ENCODE data around the gene BDKRB1.
A peak's percentile ranks its signal among the peaks of the same experiment; 100 is the strongest.

Gene BDKRB1

GRCh38 chr14:96255501-96256366, at the start of gene BDKRB1:
Gene BDKRB1 (plus strand): TSS chr14:96256210. CDS start chr14:96263683, 7,473 bp downstream.
- no peak for DNase-seq

- DNase-seq: no peak
These were observed 49.5 kb upstream of the BDKRB1 start for GRCh38 chr14:96206461-96206860.

GRCh38 chr14:96207686-96208085, 48.3 kb upstream of the BDKRB1 start:
- no peak for DNase-seq

- no peak for DNase-seq
These were observed 47.3 kb upstream of the BDKRB1 start for GRCh38 chr14:96208739-96209138.

GRCh38 chr14:96212140-96212539, 43.9 kb upstream of the BDKRB1 start:
- no peak for DNase-seq

GRCh38 chr14:96212896-96213295, 43.1 kb upstream of the BDKRB1 start:
- no peak for DNase-seq

GRCh38 chr14:96213871-96214465, 42.0 kb upstream of the BDKRB1 start:
- DNase-seq: no peak

- no peak for DNase-seq
These were observed 41.2 kb upstream of the BDKRB1 start for GRCh38 chr14:96214793-96215192.

GRCh38 chr14:96215452-96216244, 40.4 kb upstream of the BDKRB1 start:
- DNase-seq: no peak

- DNase-seq: no peak
These were observed 39.4 kb upstream of the BDKRB1 start for GRCh38 chr14:96216627-96217026.

GRCh38 chr14:96217376-96217913, 38.6 kb upstream of the BDKRB1 start:
- no peak for DNase-seq

- no peak for DNase-seq
These were observed 34.8 kb upstream of the BDKRB1 start for GRCh38 chr14:96221109-96221650.

GRCh38 chr14:96221841-96222240, 34.2 kb upstream of the BDKRB1 start:
- no peak for DNase-seq

GRCh38 chr14:96224480-96225096, 31.4 kb upstream of the BDKRB1 start:
- no peak for DNase-seq

- DNase-seq: no peak
These were observed 30.8 kb upstream of the BDKRB1 start for GRCh38 chr14:96225213-96225612.

- no peak for DNase-seq
These were observed 30.3 kb upstream of the BDKRB1 start for GRCh38 chr14:96225745-96226151.

- no peak for DNase-seq
These were observed 28.6 kb upstream of the BDKRB1 start for GRCh38 chr14:96227428-96227827.

- no peak for DNase-seq
These were observed 26.7 kb upstream of the BDKRB1 start for GRCh38 chr14:96229315-96229714.

- DNase-seq: no peak
These were observed 25.0 kb upstream of the BDKRB1 start for GRCh38 chr14:96231056-96231455.

GRCh38 chr14:96231526-96232130, 24.4 kb upstream of the BDKRB1 start:
- DNase-seq: peak; percentile 81

GRCh38 chr14:96232506-96232905, 23.5 kb upstream of the BDKRB1 start:
- peak; percentile 28 for DNase-seq

GRCh38 chr14:96233661-96234060, 22.3 kb upstream of the BDKRB1 start:
- no peak for DNase-seq

Measured in eye (tissue), 1 donor.